ENCODE data around the gene RFNG.

RFNG gene

GRCh38 chr17:82051776-82052637, at the start of gene RFNG, which contains the start of gene GPS1:
TSS of gene RFNG (minus strand) at chr17:82051811. CDS start at chr17:82051766, 45 bp downstream.
TSS of gene GPS1 (plus strand) at chr17:82051898. CDS start at chr17:82051932, 34 bp downstream.
- peak; percentile 58 to 82 (median 66) for DNase-seq (ENCODE audit: low read depth in 3 of 3)

GRCh38 chr17:82101301-82101715, 49.7 kb upstream of the RFNG start:
- DNase-seq (ENCODE audit: low read depth in 3 of 3) = no peak

GRCh38 chr17:82100502-82101298, 49.1 kb upstream of the RFNG start:
- DNase-seq (ENCODE audit: low read depth in 3 of 3) = no peak

GRCh38 chr17:82098939-82099763, 47.5 kb upstream of the RFNG start:
- no peak for DNase-seq (ENCODE audit: low read depth in 3 of 3)

- DNase-seq (ENCODE audit: low read depth in 3 of 3) = peak; percentile 89 to 96 (median 91)
Observed at GRCh38 chr17:82098169-82098938, 46.7 kb upstream of the RFNG start, which contains the start of gene FASN. TSS of gene FASN (minus strand) at chr17:82098236. CDS start at chr17:82096445, 1,791 bp downstream.

GRCh38 chr17:82097919-82098168, 46.2 kb upstream of the RFNG start:
- DNase-seq (ENCODE audit: low read depth in 3 of 3) = no peak

GRCh38 chr17:82097184-82097918, 45.7 kb upstream of the RFNG start:
- peak in 1 of 3 donors; percentile 29 for DNase-seq (ENCODE audit: low read depth in 3 of 3)

- DNase-seq (ENCODE audit: low read depth in 3 of 3) = no peak
Observed at GRCh38 chr17:82096709-82097183, 45.1 kb upstream of the RFNG start.

- no peak for DNase-seq (ENCODE audit: low read depth in 3 of 3)
Observed at GRCh38 chr17:82095777-82096708, 44.4 kb upstream of the RFNG start.

GRCh38 chr17:82094931-82095776, 43.5 kb upstream of the RFNG start:
- no peak for DNase-seq (ENCODE audit: low read depth in 3 of 3)

GRCh38 chr17:82092995-82093751, 41.6 kb upstream of the RFNG start:
- no peak for DNase-seq (ENCODE audit: low read depth in 3 of 3)

GRCh38 chr17:82092628-82092994, 41.0 kb upstream of the RFNG start:
- DNase-seq (ENCODE audit: low read depth in 3 of 3) = no peak

- no peak for DNase-seq (ENCODE audit: low read depth in 3 of 3)
Observed at GRCh38 chr17:82092094-82092586, 40.5 kb upstream of the RFNG start.

GRCh38 chr17:82091264-82092066, 39.9 kb upstream of the RFNG start:
- DNase-seq (ENCODE audit: low read depth in 3 of 3) = no peak

- DNase-seq (ENCODE audit: low read depth in 3 of 3) = no peak
Observed at GRCh38 chr17:82090549-82091263, 39.1 kb upstream of the RFNG start.

All from stimulated activated CD4-positive, alpha-beta T cell treated with anti-CD3 and anti-CD28 coated beads, TNF-alpha, amount 100 ng/mL, for 48 hours (primary cell).